DMS53 treated with DMSO at 0.1 percent for 48 hours (cell line): Measurements from ENCODE around the gene SLC25A40.
"Not testable (repeated sequence)": the region's sequence is repeated elsewhere in the genome, so short reads cannot be mapped to it uniquely, and the experiment has no call there.

Experiments used
- DNase-seq: peaks from one replicate; lab custom pipeline; 2025; ENCODE audit not compliant: unreplicated experiment; lab: John Stamatoyannopoulos, UW

Gene SLC25A40, protein sequence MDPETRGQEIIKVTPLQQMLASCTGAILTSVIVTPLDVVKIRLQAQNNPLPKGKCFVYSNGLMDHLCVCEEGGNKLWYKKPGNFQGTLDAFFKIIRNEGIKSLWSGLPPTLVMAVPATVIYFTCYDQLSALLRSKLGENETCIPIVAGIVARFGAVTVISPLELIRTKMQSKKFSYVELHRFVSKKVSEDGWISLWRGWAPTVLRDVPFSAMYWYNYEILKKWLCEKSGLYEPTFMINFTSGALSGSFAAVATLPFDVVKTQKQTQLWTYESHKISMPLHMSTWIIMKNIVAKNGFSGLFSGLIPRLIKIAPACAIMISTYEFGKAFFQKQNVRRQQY

DNA sequence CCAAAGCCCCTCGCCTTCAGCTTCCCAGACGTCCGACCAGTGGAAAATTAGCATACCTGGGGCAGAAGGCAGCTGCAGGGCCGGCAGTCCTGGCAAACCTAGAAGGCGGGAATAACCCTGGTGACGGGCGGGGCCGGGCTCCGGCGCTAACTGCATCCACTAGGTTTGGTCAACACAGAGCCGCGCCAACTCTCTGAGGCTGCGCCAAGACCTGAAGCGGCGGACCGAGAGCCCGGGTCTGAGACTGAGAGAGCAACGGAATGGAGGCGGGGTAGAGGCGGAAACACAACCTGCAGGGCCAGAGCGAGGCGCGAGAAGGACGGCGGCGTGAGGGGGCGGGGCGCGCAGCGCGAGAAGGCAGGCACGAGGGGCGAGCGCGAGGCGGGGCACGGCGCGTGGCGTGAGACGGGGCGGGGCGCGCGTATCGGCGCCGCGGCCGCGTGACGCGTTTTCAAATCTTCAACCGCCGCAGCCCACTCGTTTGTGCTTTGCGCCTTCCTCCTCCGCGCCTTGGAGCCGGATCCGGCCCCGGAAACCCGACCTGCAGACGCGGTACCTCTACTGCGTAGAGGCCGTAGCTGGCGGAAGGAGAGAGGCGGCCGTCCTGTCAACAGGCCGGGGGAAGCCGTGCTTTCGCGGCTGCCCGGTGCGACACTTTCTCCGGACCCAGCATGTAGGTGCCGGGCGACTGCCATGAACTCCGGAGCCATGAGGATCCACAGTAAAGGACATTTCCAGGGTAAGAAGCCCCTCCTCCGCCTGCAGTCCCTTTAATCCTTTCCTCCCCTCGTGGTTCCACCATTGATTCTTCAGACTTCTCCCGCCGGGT, at the start of gene SLC25A40, which contains the start of gene DBF4:
Gene SLC25A40 (minus strand): TSS at position 321 of the 829 bp plus-strand sequence. CDS start 17,633 bp downstream, outside the sequence.
Gene DBF4 (plus strand): TSS at position 454 of the 829 bp plus-strand sequence. CDS start 240 bp downstream, at position 694.
- peak; percentile 97 for DNase-seq

DNA sequence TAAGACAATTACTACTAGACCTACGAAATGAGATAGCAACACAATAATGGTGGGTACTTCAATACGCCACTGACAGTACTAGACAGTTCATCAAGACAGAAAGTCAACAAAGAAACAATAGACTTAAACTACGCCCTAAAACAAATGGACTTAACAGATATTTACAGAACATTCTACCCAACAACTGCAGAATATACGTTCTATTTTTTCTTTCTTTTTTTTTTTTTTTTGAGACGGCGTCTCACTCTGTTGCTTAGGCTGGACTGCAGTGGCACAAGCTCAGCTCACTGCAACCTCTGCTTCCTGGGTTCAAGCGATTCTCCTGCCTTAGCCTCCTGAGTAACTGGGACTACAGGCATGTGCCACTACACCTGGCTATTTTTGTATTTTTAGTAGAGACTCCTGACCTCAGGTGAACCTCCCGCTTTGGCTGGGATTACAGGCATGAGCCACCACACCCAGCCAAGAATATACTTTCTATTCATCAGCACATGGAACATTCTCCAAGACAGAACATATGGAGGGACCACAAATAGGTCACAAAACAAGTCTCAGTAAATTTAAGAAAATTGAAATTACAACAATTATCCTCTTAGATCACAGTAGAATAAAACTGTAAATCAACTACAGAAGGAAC, 46.7 kb upstream of the SLC25A40 start:
- DNase-seq: peak; percentile 10

DNA sequence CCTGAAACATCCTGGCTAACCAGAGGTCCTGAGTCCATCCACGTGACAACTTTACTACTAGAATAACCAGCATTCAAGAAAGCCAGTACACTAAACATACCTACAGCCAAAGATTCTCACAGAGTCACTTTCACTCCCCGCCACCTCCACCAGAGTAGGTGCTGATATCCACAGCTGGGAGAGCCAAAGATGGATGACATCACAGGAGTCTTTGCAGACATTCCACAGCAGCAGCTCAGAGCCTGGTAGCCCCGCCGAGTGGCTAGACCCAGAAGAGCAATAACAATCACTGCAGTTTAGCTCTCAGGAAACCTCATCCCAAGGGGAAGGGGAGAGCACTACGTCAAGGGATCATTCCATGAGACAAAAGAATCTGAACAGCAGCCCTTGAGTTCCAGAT, 44.4 kb upstream of the SLC25A40 start:
- DNase-seq: no peak

DNA sequence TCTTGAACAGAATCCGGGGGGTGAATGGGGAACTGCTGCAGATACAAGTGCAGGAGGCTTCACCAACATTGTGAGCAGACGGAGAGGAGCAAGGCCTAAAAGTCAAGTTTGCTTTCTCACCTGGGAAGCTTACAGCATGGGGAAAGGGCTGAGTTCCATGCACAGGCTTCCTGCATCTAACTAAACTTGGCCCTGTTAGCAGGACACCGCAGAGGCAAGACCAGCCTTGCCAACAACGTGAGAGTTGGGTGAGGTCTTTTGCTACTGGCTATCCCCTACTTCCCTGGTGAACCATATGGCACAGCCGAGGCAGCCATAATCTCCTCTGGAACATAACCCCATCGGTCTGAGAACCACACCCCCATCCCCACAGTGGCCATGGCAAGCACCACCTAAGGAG, 43.7 kb upstream of the SLC25A40 start:
- no peak for DNase-seq

DNA sequence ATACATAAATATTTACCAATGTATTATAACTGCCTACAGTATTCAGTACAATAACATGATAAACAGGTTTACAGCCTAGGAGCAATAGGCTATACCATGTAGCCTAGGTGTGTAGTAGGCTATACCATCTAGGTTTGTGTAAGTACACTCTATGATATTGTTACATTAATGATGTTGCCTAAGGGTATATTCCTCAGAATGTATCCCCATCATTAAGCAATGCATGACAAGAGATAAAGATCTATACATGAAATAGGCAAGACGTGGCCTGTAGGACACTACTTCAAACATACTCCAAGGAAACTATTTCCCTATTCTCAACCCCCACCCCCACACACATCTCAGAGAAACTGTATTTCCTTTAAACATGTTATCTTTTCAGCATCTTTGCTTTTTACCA, 42.6 kb upstream of the SLC25A40 start:
- DNase-seq: no peak

DNA sequence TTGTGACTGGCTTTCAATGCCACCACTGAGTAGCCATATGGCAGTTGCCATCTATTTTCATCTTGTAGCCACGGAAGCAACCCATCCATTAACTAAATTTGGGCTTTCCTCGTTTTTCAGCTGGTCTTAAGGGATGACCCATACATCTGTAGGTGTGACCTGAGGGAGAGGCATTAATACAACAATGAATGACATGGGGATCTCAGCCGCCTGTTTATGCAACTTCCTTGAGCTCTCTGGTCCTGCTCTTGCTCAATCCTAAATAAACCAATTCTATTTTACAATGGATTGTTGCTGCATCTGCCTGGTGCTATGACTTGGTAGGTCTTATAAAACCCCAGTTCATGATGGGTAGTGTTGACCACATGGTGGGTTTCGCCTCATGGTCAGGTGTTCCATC, 36.0 kb upstream of the SLC25A40 start:
- no peak for DNase-seq

DNA sequence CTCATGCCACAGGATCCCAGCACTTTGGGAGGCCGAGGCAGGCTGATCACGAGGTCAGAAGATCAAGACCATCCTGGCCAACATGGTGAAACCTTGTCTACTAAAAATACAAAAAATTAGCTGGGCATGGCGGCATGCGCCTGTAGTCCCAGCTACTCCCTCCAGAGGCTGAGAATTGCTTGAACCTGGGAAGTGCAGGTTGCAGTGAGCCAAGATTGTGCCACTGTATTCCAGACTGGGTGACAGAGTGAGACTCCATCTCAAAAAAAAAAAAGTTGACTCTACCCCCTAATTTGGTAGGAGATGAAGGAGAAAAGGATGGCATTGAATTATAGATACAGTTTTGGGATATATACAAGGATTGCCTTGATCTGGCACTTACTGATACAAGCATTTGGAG, 32.7 kb upstream of the SLC25A40 start:
- DNase-seq: not testable (repeated sequence)

DNA sequence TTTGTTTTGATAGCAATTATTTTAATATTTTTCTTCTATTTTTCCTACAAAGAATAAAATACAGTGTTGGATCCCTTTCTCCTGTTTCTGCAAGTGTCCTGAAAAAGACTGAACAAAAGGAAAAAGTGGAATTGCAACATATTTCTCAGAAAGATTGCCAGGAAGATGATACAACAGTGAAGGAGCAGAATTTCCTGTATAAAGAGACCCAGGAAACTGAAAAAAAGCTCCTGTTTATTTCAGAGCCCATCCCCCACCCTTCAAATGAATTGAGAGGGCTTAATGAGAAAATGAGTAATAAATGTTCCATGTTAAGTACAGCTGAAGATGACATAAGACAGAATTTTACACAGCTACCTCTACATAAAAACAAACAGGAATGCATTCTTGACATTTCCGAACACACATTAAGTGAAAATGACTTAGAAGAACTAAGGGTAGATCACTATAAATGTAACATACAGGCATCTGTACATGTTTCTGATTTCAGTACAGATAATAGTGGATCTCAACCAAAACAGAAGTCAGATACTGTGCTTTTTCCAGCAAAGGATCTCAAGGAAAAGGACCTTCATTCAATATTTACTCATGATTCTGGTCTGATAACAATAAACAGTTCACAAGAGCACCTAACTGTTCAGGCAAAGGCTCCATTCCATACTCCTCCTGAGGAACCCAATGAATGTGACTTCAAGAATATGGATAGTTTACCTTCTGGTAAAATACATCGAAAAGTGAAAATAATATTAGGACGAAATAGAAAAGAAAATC, 31.2 kb upstream of the SLC25A40 start:
- peak; percentile 8 for DNase-seq

DNA sequence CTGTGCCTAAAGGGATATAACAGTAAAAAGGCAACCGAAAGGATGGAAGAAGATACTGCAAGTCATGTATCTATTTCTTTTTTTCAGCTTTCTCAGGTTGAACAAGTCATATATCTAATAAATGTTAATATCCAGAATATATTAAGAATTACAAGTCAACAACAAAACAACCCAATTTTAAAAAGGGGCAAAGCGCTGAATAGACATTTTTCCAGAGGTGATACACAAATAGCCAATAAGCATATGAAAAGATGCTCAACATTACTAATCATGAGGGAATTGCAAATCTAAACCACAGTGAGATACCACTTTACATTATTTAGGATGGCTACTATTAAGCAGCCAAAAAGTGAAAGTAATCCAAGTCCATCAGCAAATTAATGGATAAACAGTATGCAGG, 23.1 kb upstream of the SLC25A40 start:
- no peak for DNase-seq

DNA sequence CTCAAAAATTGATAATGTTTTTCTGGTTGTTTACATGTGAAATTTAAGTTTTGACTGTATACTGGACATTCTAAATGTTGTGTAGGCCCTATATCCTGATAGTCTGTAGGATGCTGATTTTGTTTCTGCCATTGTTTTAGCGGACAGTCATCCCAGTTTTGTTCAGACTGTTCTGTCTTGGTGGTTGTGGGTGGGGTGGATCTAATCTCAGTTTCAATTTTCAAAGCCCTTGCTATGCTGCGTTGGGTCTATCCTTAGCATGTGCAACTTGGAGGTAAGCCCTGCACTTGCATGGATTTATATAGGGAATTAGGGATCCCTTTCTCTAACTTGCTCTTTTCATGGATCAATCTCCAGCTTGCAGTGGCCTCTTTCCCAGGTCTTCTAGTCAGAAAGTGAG, 19.2 kb upstream of the SLC25A40 start:
- no peak for DNase-seq

DNA sequence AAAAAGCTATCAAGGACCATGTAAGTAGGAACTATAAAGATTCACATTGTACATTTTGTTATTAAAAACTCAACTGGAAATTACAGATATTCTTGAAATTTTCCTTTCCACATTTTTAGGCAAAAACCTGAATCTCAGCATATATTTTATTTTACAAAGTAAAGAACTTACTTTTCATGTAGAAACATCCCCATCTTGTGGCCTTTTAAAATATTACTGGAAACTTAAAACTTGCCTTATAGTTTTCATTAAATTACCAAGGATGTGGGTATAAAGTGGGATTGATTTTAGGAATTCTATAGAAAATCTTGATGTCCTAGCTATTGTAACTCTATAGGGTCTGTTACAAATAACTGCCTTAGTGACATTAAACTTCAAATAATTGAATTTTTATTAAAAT, 10.7 kb upstream of the SLC25A40 start:
- peak; percentile 22 for DNase-seq

DNA sequence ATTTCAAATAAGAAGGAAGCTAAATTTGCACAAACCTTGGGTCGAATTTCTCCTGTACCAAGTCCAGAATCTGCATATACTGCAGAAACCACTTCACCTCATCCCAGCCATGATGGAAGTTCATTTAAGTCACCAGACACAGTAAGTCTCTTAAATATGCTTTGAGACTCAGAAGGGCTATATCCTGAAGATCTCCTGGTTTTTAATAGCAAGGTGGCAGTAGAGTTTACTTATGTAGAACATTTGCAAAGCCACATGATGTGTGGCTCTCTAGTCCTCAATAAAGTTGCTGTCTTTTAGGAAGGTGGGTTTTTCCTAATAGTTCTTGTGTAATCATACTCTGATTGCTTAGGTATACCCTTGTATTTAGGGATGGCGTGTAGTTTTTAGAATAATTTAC, 8.9 kb upstream of the SLC25A40 start:
- no peak for DNase-seq

DNA sequence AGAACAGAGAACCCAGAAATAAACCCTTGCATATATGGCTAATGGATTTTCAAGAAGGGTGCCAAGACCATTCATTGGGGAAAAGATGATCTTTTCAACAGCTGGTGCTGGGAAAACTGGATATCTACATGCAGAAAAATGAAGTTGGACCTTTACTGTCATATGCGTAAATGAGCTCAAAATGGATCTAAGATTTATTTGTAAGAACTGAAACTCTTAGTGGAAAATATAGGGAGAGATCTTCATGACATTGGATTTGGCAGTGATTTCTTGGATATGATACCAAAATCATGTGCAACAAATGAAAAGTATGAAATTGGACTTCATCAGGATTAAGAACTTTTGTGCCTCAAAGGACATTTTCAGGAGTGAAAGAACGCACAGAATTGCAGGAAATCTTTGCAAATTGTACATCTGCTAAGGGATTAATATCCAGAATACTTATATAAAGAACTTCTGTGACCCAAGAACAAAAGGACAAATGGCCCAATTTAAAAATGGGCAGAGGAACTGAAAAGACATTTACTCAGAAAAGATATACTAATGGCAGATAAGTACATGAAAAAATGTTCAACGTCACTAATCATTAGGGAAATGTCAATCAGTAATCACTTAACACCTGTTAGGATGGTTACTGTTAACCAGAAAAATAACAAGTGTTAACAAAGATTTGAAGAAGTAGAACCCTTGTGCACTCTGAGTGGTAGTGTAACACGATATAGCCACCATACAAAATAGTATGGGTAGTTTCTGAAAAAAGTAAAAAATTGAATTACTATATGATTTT, 6.2 kb upstream of the SLC25A40 start:
- no peak for DNase-seq

DNA sequence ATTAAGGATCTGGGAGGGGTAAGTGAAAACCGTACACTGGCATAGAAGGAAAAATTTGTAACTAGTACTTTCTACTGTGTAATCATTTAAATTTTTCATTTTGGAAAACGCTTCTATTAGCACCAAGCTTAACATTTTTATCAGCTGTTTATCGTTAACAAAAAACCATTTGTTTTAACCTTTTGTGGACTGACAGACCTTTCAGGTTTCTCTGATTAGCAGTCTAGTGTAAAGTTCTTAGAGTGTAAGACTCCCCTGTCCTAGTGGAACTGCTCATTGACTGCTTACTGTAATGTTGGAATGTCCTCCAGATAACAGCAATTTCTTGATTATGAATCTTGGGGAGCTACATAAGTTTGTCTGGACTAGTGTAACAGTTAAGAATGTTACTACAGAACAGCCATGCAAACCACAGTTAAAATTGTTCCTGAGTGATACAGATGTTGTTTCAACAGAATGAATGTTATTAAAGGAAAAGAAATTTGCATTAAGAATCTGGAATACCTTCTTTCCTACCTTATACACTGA, 2.1 kb upstream of the SLC25A40 start:
- DNase-seq: no peak

DNA sequence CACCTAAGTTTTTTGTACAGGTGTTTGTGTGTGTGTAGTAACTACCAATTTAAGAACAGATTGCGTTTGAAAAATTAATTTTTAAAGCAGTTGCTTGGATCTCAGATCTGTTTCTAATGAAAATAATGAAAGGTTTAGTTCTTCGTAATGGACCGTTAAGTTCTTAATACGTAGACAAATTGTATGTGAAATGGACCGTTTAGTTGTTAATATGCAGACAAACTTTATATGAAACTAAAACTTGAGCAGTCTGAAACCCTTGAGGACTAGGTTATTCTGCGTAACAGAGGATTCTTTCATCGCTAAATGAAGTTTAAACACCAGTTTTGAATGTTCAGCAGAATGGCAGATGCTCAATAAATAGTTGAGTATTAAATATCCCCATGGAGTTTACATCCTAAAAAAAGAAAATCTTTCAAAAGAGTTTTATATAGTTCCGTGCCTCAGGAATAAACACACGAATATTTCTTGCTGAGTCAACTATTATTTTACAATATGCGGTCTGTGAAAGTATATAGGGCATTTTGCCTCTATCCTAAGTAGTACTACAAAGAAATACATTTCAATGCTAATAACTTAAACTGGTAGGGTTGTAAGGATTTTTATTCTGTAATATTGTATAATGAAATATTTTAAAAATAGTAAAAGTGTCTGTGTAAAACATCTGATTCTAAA, 1.3 kb upstream of the SLC25A40 start:
- no peak for DNase-seq

DNA sequence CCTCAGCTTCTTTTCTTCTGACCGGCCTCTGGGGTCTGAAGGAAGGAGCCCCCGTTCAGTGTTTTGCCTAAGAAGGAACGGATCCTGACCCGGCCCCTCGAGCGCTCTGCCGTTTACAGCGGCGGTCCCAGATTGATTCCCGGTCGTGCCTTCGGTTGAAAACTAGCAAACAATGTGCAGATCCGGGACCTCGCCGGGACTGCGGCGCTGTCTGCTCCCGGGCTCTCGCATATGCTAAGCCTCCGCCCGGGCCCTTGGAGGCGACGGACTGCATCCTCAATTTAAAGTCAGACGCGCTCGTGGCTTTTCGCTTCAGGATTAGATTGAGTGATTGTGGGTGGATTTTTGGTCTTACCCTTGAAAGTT, 692 bp upstream of the SLC25A40 start:
- DNase-seq: peak; percentile 85

DNA sequence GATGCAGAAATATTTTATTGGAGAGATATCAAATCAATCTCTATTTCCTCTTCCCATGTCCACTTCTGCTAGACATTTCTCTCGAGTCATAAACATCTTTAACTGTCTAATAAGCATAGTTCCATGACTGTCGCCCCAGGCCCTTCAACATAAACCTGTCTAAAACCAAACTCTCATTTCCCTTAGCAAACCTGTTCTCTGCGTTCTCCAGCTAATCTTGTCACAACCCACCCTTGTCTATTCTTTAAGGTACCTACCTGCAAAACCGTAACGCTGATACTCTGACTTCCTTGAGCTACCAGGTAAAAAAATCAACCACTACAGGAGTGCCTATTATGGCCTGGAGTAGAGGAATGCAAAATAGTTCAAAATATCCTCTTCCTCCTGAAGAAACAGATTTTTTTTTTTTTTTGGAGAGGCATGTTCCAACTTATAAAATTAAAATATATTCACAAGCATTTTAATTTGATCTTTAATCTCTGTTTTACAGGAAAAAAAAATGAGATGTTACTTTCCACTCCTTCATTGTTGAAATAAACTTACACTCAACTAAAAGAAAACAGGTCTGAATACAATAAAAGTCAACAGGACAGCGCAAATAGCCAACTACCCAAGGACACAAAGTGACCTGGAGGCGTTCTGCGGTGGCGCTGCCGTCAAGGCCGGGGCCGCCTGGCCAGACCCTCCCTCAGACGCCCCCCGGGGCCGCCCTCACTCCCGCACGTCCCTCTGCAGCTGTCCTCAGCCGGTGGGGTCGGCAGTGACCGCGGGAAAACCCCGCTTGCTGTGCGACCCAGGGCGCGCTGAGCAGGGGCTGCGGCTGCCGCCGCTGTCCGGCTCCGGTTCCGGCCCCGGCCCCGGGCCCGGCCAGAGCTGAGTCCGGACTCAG, 765 bp downstream of the SLC25A40 start:
- peak; percentile 11 for DNase-seq

DNA sequence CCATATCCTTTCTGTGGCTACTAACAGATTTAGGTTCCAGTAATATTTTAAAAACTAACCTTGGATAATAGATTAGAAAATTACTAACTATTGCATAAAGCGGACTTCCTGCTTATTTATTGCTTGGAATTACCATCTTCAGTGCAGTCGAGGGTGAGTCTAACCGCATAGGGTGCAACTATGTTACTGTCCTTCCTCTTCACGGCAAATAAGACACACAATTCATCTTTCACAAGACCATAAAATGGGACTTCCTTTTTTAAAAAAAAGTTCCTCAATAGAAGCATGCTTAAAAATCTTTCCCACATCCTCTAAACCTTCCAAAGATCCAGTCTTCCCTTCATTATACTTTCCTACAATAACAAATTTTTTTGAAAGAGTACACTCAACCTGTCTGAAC, 2.1 kb downstream of the SLC25A40 start:
- DNase-seq: no peak
